ENCODE measurements around the gene GLG1.
"Not testable (repeated sequence)": the region's sequence is repeated elsewhere in the genome, so short reads cannot be mapped to it uniquely, and the experiment has no call there.

DNA sequence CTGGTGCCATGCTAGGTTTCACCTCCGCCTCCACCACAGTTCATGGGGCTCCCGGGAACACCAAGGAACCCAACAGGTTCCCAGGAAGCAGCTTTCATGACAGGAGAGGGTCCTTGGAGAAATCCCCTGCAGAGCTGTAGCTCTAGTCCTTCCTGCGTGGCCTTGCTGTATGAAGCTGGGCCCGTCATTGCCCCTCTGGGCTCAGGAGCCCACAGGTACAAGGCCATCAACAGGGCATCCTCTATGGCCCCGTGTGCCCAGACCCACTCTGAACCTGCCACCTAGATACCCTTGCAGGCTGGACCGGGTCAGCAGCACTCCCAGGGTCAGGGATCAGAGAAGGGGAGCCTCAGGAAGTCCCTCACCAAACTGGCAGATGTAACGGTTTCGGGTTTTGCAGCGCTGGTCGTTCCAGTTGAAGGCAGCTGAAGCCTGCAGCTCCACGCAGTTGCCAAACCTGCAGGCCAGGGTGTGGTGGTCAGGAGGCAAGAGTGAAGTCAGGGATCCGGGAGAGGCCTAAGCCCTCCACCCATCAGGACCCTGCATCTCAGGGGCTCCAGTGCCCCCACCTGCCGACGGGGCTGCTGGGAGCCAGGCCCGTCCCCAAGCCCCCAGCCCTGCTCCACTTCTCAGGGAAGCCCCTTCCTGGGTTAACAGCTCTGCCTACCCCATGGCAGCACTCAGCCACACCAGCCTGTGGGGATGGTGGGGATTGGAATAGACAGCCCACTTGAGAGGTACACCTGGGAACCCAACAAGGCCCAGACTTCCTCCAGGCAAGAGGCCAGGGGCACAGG, 197.5 kb downstream of the GLG1 start:
- TF ChIP-seq POLR2A (IDR thresholded peaks at IDR 0.05), result not testable (repeated sequence)
- TF ChIP-seq, protein P1, sequence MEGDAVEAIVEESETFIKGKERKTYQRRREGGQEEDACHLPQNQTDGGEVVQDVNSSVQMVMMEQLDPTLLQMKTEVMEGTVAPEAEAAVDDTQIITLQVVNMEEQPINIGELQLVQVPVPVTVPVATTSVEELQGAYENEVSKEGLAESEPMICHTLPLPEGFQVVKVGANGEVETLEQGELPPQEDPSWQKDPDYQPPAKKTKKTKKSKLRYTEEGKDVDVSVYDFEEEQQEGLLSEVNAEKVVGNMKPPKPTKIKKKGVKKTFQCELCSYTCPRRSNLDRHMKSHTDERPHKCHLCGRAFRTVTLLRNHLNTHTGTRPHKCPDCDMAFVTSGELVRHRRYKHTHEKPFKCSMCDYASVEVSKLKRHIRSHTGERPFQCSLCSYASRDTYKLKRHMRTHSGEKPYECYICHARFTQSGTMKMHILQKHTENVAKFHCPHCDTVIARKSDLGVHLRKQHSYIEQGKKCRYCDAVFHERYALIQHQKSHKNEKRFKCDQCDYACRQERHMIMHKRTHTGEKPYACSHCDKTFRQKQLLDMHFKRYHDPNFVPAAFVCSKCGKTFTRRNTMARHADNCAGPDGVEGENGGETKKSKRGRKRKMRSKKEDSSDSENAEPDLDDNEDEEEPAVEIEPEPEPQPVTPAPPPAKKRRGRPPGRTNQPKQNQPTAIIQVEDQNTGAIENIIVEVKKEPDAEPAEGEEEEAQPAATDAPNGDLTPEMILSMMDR (IDR thresholded peaks at IDR 0.05 in 4 of 5, conservative IDR thresholded peaks at IDR 0.05 in 1 of 5), result not testable (repeated sequence)
